IMR-90 (cell line): ENCODE data around the gene CLASP1. TPM values are rescaled to one million over a fixed set of nuclear protein-coding genes. Genes with fewer than 3 reads are reported as not detected.

Experiments used
- ATAC-seq: fragments of 200-7000 bp; cut with Tn5 transposase; 2 replicates; pipeline ENCODE4 v1.9.1; 2020; ENCODE audit warnings: low read depth, mild to moderate bottlenecking, moderate library complexity
- BruUV-seq: library from RNA; stranded (reverse); fragments of 400-500 nt; replicated peaks from 2 replicates; lab custom pipeline; 2021; lab: Mats Ljungman, UMichigan
- CTCF ChIA-PET: fragments of 300-600 bp; formaldehyde crosslinking; extraction: SDS; loops from one replicate; lab custom pipeline; 2021; ENCODE audit warnings: antibody characterized with exemption; lab: Yijun Ruan, JAX
- POLR2A ChIA-PET: fragments of 300-600 bp; sonication (Branson Sonifier 250); formaldehyde crosslinking; loops from one replicate; lab custom pipeline; 2022; ENCODE audit warnings: antibody characterized with exemption; ENCODE audit not compliant: unreplicated experiment; lab: Charles Lee
- DNase-seq: peaks from one replicate; pipeline ENCODE4 v3.0.0; 2013
- H2AFZ ChIP-seq: replicated peaks from 2 replicates; pipeline ENCODE3; 2013; ENCODE audit warnings: low read length, mild to moderate bottlenecking; ENCODE audit not compliant: poor library complexity
- H2AK5ac ChIP-seq: 2 replicates; pipeline ENCODE4 v1.6.1; 2013; ENCODE audit warnings: low read depth, low read length, inconsistent platforms
- H2AK9ac ChIP-seq: replicated peaks from 2 replicates; pipeline ENCODE3; 2013; ENCODE audit warnings: mild to moderate bottlenecking, low read depth, low read length, moderate library complexity; ENCODE audit not compliant: poor library complexity
- H2BK120ac ChIP-seq: 2 replicates; pipeline ENCODE4 v1.6.1; 2013; ENCODE audit warnings: low read depth, low read length, inconsistent platforms
- H2BK15ac ChIP-seq: 3 replicates; pipeline ENCODE4 v1.6.1; 2013; ENCODE audit warnings: low read depth, low read length, inconsistent platforms
- H2BK20ac ChIP-seq: 2 replicates; pipeline ENCODE4 v1.6.1; 2013; ENCODE audit warnings: low read depth, mild to moderate bottlenecking, inconsistent platforms, low read length, moderate library complexity
- H2BK5ac ChIP-seq: 2 replicates; pipeline ENCODE4 v1.6.1; 2013; ENCODE audit warnings: mild to moderate bottlenecking, low read depth, low read length, inconsistent platforms; ENCODE audit not compliant: poor library complexity, severe bottlenecking
- H3K14ac ChIP-seq: replicated peaks from 2 replicates; pipeline ENCODE4 v1.6.1; 2013; ENCODE audit warnings: low read depth, low read length, inconsistent platforms
- H3K18ac ChIP-seq: 2 replicates; pipeline ENCODE4 v1.6.1; 2013; ENCODE audit warnings: low read depth, low read length, control low read depth
- H3K23ac ChIP-seq: 2 replicates; pipeline ENCODE4 v1.6.1; 2013; ENCODE audit warnings: low read depth, low read length, inconsistent platforms
- H3K27ac ChIP-seq: 2 replicates; pipeline ENCODE4 v1.5.1; 2013; ENCODE audit warnings: mild to moderate bottlenecking, control low read depth, low read length; ENCODE audit not compliant: insufficient read depth
- H3K27me3 ChIP-seq: 2 replicates; pipeline ENCODE4 v1.6.1; 2013; ENCODE audit warnings: low read length; ENCODE audit not compliant: control insufficient read depth, insufficient read depth
- H3K36me3 ChIP-seq: 2 replicates; pipeline ENCODE4 v1.6.1; 2013; ENCODE audit warnings: low read length, mixed read lengths; ENCODE audit not compliant: control insufficient read depth, insufficient read depth
- H3K4ac ChIP-seq: 2 replicates; pipeline ENCODE4 v1.6.1; 2013; ENCODE audit warnings: low read depth, low read length, inconsistent platforms
- H3K4me1 ChIP-seq: 2 replicates; pipeline ENCODE4 v1.6.1; 2013; ENCODE audit warnings: low read length, mixed read lengths; ENCODE audit not compliant: control insufficient read depth, insufficient read depth
- H3K4me2 ChIP-seq: 2 replicates; pipeline ENCODE4 v1.6.1; 2013; ENCODE audit warnings: low read depth, mild to moderate bottlenecking, control low read depth, low read length, moderate library complexity
- H3K4me3 ChIP-seq: 2 replicates; pipeline ENCODE4 v1.5.1; 2013; ENCODE audit warnings: low read depth, mild to moderate bottlenecking, control low read depth, low read length, moderate library complexity; ENCODE audit not compliant: insufficient read depth
- H3K56ac ChIP-seq: 2 replicates; pipeline ENCODE4 v1.6.1; 2013; ENCODE audit warnings: low read length, inconsistent platforms; ENCODE audit not compliant: insufficient read depth; ENCODE audit errors: extremely low read depth
- H3K79me1 ChIP-seq, 2 experiments: 2 replicates each; pipeline ENCODE4 v1.6.1; 2013; ENCODE audit warnings: low read length in 2 of 2, inconsistent platforms in 1 of 2, low read depth in 1 of 2
- H3K9ac ChIP-seq: 2 replicates; pipeline ENCODE4 v1.6.1; 2013; ENCODE audit warnings: low read depth, low read length, control low read depth
- H3K9me1 ChIP-seq: 2 replicates; pipeline ENCODE4 v1.6.1; 2013; ENCODE audit warnings: low read length, inconsistent platforms; ENCODE audit not compliant: insufficient read depth
- H3K9me3 ChIP-seq: 2 replicates; pipeline ENCODE4 v1.6.1; 2013; ENCODE audit warnings: low read length; ENCODE audit not compliant: control insufficient read depth, insufficient read depth
- H4K20me1 ChIP-seq: 2 replicates; pipeline ENCODE4 v1.6.1; 2013; ENCODE audit warnings: low read length, inconsistent platforms; ENCODE audit not compliant: insufficient read depth
- H4K5ac ChIP-seq: 2 replicates; pipeline ENCODE4 v1.6.1; 2013; ENCODE audit warnings: mild to moderate bottlenecking, low read depth, low read length, control low read depth
- H4K8ac ChIP-seq, 2 experiments: 2 replicates each; pipeline ENCODE4 v1.6.1; 2013; ENCODE audit warnings: low read depth in 2 of 2, low read length in 2 of 2, control low read depth in 1 of 2, inconsistent platforms in 1 of 2
- H4K91ac ChIP-seq: 2 replicates; pipeline ENCODE4 v1.6.1; 2013; ENCODE audit warnings: low read depth, low read length, inconsistent platforms; ENCODE audit not compliant: insufficient read depth
- ELK1 ChIP-seq: fragments of 150-350 bp; IDR thresholded peaks from 2 replicates; pipeline ENCODE4 v1.6.1; 2016; ENCODE audit warnings: low read depth, mild to moderate bottlenecking, low read length, moderate library complexity, borderline replicate concordance
- FOS ChIP-seq: fragments of 150-350 bp; IDR thresholded peaks from 2 replicates; pipeline ENCODE4 v1.6.1; 2016; ENCODE audit warnings: low read depth, low read length
- MAFK ChIP-seq: IDR thresholded peaks from 2 replicates; pipeline ENCODE4 v1.6.1; 2012; ENCODE audit warnings: low read depth, low read length, improper control_type of control experiment
- MAZ ChIP-seq: IDR thresholded peaks from 2 replicates; pipeline ENCODE4 v1.6.1; 2012; ENCODE audit warnings: low read depth, mild to moderate bottlenecking, low read length, improper control_type of control experiment, moderate library complexity, borderline replicate concordance
- WGBS, 2 experiments: methylation state at CpG; one replicate each; pipeline versions ENCODE4 v1.1.5 to v1.1.7; 2013; ENCODE audit warnings: missing lambda C conversion rate in 2 of 2; ENCODE audit not compliant: insufficient read length in 1 of 2; ENCODE audit errors: extremely low coverage in 2 of 2; 5-methylcytosine and 5-hydroxymethylcytosine counted together
- dilution Hi-C: fragments of 300-500 bp; cut with HindIII; formaldehyde crosslinking; loops from one replicate; pipeline ENCODE4 v1.14.3; 2018; ENCODE audit warnings: low sequenced_read_pairs; ENCODE audit not compliant: unreplicated experiment
- in situ Hi-C: fragments of 300-500 bp; cut with MboI; formaldehyde crosslinking; loops from 3 replicates; pipeline ENCODE4 v1.14.3; 2019; ENCODE audit warnings: low sequenced_read_pairs, inconsistent platforms, mixed read lengths
- intact Hi-C: fragments of 100-400 bp; cut with micrococcal nuclease; formaldehyde crosslinking; loops from 2 replicates; pipeline ENCODE4 v1.10.0; 2022
- polyA plus RNA-seq, 3 experiments: library from polyadenylated mRNA; depleted of rRNA; stranded (reverse); fragments of >200 nt; gene quantifications; 2 replicates each; pipeline ENCODE4 v1.2.3, GENCODE V29; 2012; ENCODE audit warnings: low replicate concordance in 1 of 3
- total RNA-seq: library from RNA; depleted of rRNA; stranded (reverse); fragments of >200 nt; gene quantifications from 2 replicates; pipeline ENCODE4 v1.2.3, GENCODE V29; 2012
- TF ChIP-seq, protein P1 (sequence below): conservative IDR thresholded peaks from 2 replicates; pipeline ENCODE4 v1.5.1; 2012; ENCODE audit warnings: mild to moderate bottlenecking, low read depth, low read length, improper control_type of control experiment

The CLASP1 gene
- total and polyA plus RNA-seq, 2 of the 4 experiments (the other 2 are of a cell fraction): 12.3 to 33.7 TPM

- no peak for ATAC-seq
- no peaks in the 10 kb centered on the region for H3K4me1 ChIP-seq
- H3K4me2 ChIP-seq: no peak overlapping the region
- H4K91ac ChIP-seq: no peak overlapping the region
- intact Hi-C loops (no loop called here), in situ Hi-C loops (no loop called here), dilution Hi-C loops (no loop called here)
- no peak overlapping the region for H3K4me3 ChIP-seq
- WGBS, 2 experiments: 84% methylated on average over 4 of the region's 7 CpGs; no CpG with 5 or more reads in 1 of the 2 experiments
- H3K9ac ChIP-seq: no peak overlapping the region
- DNase-seq: no peak
- H3K36me3 ChIP-seq: no peaks in the 10 kb centered on the region; the same call in 1 of the 2 replicates
- H4K8ac ChIP-seq: no peak overlapping the region
- no peak overlapping the region for H2AK5ac ChIP-seq
- no peak overlapping the region for H4K5ac ChIP-seq
- H3K18ac ChIP-seq: no peak overlapping the region
- H3K27me3 ChIP-seq: no peaks in the 10 kb centered on the region
- ChIA-PET CTCF (no interaction called here), POLR2A (no interaction called here)
- no peak overlapping the region for H2BK15ac ChIP-seq
- H3K9me1 ChIP-seq: peaks cover 10% of the 10 kb centered on the region; the same call in 1 of the 2 replicates
- no peak overlapping the region for H2AK9ac ChIP-seq
- H2BK120ac ChIP-seq: no peak overlapping the region
- no peak overlapping the region for H3K56ac ChIP-seq
- peaks cover 35% of the 10 kb centered on the region; the same call in 1 of the 2 replicates for H4K20me1 ChIP-seq
- H3K14ac ChIP-seq: no peak overlapping the region
- no peak overlapping the region for H2BK20ac ChIP-seq
- no peak overlapping the region for H3K4ac ChIP-seq
- H3K27ac ChIP-seq: no peak overlapping the region
- no peak overlapping the region for H2BK5ac ChIP-seq
- H2AFZ ChIP-seq: no peak overlapping the region
- BruUV-seq: no TSS peak
- H3K79me1 ChIP-seq: peaks cover 33 to 53% of the 10 kb centered on the region in 2 experiments
- no peak overlapping the region for H3K23ac ChIP-seq
- no peaks in the 10 kb centered on the region for H3K9me3 ChIP-seq
- TF ChIP-seq ELK1: no peak
- no peak for TF ChIP-seq MAFK
- TF ChIP-seq FOS: no peak
- TF ChIP-seq, protein P1, sequence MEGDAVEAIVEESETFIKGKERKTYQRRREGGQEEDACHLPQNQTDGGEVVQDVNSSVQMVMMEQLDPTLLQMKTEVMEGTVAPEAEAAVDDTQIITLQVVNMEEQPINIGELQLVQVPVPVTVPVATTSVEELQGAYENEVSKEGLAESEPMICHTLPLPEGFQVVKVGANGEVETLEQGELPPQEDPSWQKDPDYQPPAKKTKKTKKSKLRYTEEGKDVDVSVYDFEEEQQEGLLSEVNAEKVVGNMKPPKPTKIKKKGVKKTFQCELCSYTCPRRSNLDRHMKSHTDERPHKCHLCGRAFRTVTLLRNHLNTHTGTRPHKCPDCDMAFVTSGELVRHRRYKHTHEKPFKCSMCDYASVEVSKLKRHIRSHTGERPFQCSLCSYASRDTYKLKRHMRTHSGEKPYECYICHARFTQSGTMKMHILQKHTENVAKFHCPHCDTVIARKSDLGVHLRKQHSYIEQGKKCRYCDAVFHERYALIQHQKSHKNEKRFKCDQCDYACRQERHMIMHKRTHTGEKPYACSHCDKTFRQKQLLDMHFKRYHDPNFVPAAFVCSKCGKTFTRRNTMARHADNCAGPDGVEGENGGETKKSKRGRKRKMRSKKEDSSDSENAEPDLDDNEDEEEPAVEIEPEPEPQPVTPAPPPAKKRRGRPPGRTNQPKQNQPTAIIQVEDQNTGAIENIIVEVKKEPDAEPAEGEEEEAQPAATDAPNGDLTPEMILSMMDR: no peak
- TF ChIP-seq MAZ: no peak
Observed at GRCh38 chr2:121555008-121555407, 94.3 kb downstream of the CLASP1 start.
